CMK (cell line): Measurements from ENCODE around the gene CPPED1.

Experiments used
- DNase-seq: peaks from one replicate; pipeline ENCODE4 v3.0.0-alpha.2; 2010; ENCODE audit warnings: low read depth

CPPED1 gene

GRCh38 chr16:12680531-12680930 is 123.2 kb downstream of the CPPED1 start:
- DNase-seq = no peak

GRCh38 chr16:12679660-12680272 is 123.9 kb downstream of the CPPED1 start:
- DNase-seq = no peak

GRCh38 chr16:12678983-12679382 is 124.7 kb downstream of the CPPED1 start:
- no peak for DNase-seq

GRCh38 chr16:12677502-12677901 is 126.2 kb downstream of the CPPED1 start:
- DNase-seq = no peak

GRCh38 chr16:12675852-12676251 is 127.8 kb downstream of the CPPED1 start:
- DNase-seq = no peak

GRCh38 chr16:12675046-12675445 is 128.6 kb downstream of the CPPED1 start:
- no peak for DNase-seq

GRCh38 chr16:12674524-12674923 is 129.2 kb downstream of the CPPED1 start:
- DNase-seq = no peak

GRCh38 chr16:12674071-12674470 is 129.6 kb downstream of the CPPED1 start:
- no peak for DNase-seq

- no peak for DNase-seq
These were observed 130.2 kb downstream of the CPPED1 start for GRCh38 chr16:12673466-12673865.

- no peak for DNase-seq
These were observed 130.7 kb downstream of the CPPED1 start for GRCh38 chr16:12672986-12673385.

- DNase-seq = no peak
These were observed 133.8 kb downstream of the CPPED1 start for GRCh38 chr16:12669908-12670307.

- DNase-seq = no peak
These were observed 135.8 kb downstream of the CPPED1 start for GRCh38 chr16:12667909-12668308.

- no peak for DNase-seq
These were observed 139.4 kb downstream of the CPPED1 start for GRCh38 chr16:12664164-12664733.

- peak; percentile 22 for DNase-seq
These were observed 142.0 kb downstream of the CPPED1 start for GRCh38 chr16:12661656-12662172.

GRCh38 chr16:12659871-12660270 is 143.8 kb downstream of the CPPED1 start:
- no peak for DNase-seq

- DNase-seq = no peak
These were observed 145.2 kb downstream of the CPPED1 start for GRCh38 chr16:12658506-12658905.

GRCh38 chr16:12655537-12655936 is 148.2 kb downstream of the CPPED1 start:
- no peak for DNase-seq

GRCh38 chr16:12653820-12654392 is 149.8 kb downstream of the CPPED1 start:
- DNase-seq = no peak

- DNase-seq = no peak
These were observed 150.8 kb downstream of the CPPED1 start for GRCh38 chr16:12652924-12653323.

GRCh38 chr16:12651765-12652512 is 151.7 kb downstream of the CPPED1 start:
- DNase-seq = no peak

GRCh38 chr16:12649356-12649755 is 154.3 kb downstream of the CPPED1 start:
- no peak for DNase-seq

GRCh38 chr16:12646490-12647274 is 157.0 kb downstream of the CPPED1 start:
- DNase-seq = peak; percentile 7
